NB4 (cell line): ENCODE measurements around the gene OR2B3.
A peak's percentile ranks its signal among the peaks of the same experiment; 100 is the strongest.

Experiments
- DNase-seq: peaks from one replicate; pipeline ENCODE4 v3.0.0; 2010; ENCODE audit warnings: low read depth
- H3K4me3 ChIP-seq: one replicate; pipeline ENCODE4 v1.5.1; 2011; ENCODE audit warnings: mild to moderate bottlenecking, low read depth, low read length, moderate library complexity
- CTCF ChIP-seq: IDR thresholded peaks from one replicate; pipeline ENCODE4 v1.5.1; 2012; ENCODE audit warnings: low read depth, low read length
- MAX ChIP-seq: IDR thresholded peaks from 2 replicates; pipeline ENCODE4 v1.6.1; 2011; ENCODE audit warnings: low read depth, low read length
- MYC ChIP-seq: IDR thresholded peaks from 2 replicates; pipeline ENCODE4 v1.6.1; 2011; ENCODE audit warnings: low read depth, low read length
- POLR2A ChIP-seq: IDR thresholded peaks from 2 replicates; pipeline ENCODE4 v1.6.1; 2011; ENCODE audit warnings: mild to moderate bottlenecking; ENCODE audit not compliant: insufficient read length; ENCODE audit errors: extremely low read depth

The OR2B3 gene

GRCh38 chr6:29079203-29079602 is 7.9 kb downstream of the OR2B3 start:
- TF ChIP-seq POLR2A (no peak), MYC (no peak), MAX (no peak), CTCF (no peak)
- no peak overlapping the region for H3K4me3 ChIP-seq
- DNase-seq = no peak

GRCh38 chr6:29071831-29072723 is 15.0 kb downstream of the OR2B3 start:
- no peak for TF ChIP-seq POLR2A
- TF ChIP-seq CTCF = peak; percentile 84
- TF ChIP-seq MYC = no peak
- no peak for TF ChIP-seq MAX
- DNase-seq = peak; percentile 56
- no peak overlapping the region for H3K4me3 ChIP-seq

- no peak overlapping the region for H3K4me3 ChIP-seq
- TF ChIP-seq POLR2A = no peak
- no peak for TF ChIP-seq MYC
- no peak for TF ChIP-seq MAX
- TF ChIP-seq CTCF = no peak
- no peak for DNase-seq
Measured at GRCh38 chr6:29051680-29052079, 35.4 kb downstream of the OR2B3 start.

- no peak for TF ChIP-seq MAX
- no peak for TF ChIP-seq POLR2A
- TF ChIP-seq MYC = no peak
- TF ChIP-seq CTCF = no peak
- H3K4me3 ChIP-seq = no peak within 1 kb of the TSS
- no peak for DNase-seq
Measured at GRCh38 chr6:29045075-29045474, 42.0 kb downstream of the OR2B3 start, which contains the start of gene OR2W1. TSS of gene OR2W1 (minus strand) at chr6:29045175. CDS start at chr6:29045175, 0 bp downstream.
